ENCODE data around the gene COA4.

DNA sequence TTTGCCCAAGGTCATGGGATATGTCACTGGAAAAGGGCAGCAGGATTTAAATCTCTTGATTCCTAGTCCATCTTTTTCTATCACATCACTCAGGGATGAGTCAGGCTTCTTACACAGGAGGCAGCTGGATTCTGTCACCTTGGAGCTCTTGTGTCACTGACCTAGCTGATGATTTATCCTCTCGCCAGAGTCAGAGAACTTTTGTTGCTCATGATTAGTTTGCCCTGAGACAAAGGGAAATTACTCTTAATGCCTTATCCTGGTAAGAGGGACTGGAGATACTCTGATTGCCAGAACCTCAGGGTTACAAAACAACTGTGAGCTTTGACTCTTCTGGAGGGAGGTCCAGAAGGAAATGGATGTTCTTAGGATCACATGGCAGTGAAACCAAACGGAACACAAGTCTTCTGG lies 10.1 kb downstream of the COA4 start:
- TF ChIP-seq CTCF (IDR thresholded peaks at IDR 0.05) (no peak), EZH2 (IDR thresholded peaks at IDR 0.05; ENCODE audit: borderline replicate concordance, insufficient read depth, low read depth, low read length, poor library complexity, severe bottlenecking) (no peak)
